GM18517 (cell line): ENCODE measurements around the gene CEACAM21.

ENCODE experiments used
- ATAC-seq: cut with Tn5 transposase; IDR thresholded peaks from one replicate; pipeline ENCODE4 v1.9.1; 2021; ENCODE audit warnings: mild to moderate bottlenecking, moderate library complexity; ENCODE audit not compliant: unreplicated experiment

The CEACAM21 gene

GRCh38 chr19:41575998-41576397, at the start of gene CEACAM21:
CEACAM21 (plus strand) TSS chr19:41576166; CDS start chr19:41576275, 109 bp downstream.
- ATAC-seq = no peak

- ATAC-seq = no peak
Observed at GRCh38 chr19:41527089-41527488, 48.9 kb upstream of the CEACAM21 start.

- ATAC-seq = no peak
Observed at GRCh38 chr19:41528106-41528505, 47.9 kb upstream of the CEACAM21 start.

GRCh38 chr19:41529484-41530183, 46.3 kb upstream of the CEACAM21 start:
- ATAC-seq = no peak

GRCh38 chr19:41530184-41530534, 45.8 kb upstream of the CEACAM21 start:
- no peak for ATAC-seq

GRCh38 chr19:41530761-41531301, 45.1 kb upstream of the CEACAM21 start:
- ATAC-seq = no peak

DNA sequence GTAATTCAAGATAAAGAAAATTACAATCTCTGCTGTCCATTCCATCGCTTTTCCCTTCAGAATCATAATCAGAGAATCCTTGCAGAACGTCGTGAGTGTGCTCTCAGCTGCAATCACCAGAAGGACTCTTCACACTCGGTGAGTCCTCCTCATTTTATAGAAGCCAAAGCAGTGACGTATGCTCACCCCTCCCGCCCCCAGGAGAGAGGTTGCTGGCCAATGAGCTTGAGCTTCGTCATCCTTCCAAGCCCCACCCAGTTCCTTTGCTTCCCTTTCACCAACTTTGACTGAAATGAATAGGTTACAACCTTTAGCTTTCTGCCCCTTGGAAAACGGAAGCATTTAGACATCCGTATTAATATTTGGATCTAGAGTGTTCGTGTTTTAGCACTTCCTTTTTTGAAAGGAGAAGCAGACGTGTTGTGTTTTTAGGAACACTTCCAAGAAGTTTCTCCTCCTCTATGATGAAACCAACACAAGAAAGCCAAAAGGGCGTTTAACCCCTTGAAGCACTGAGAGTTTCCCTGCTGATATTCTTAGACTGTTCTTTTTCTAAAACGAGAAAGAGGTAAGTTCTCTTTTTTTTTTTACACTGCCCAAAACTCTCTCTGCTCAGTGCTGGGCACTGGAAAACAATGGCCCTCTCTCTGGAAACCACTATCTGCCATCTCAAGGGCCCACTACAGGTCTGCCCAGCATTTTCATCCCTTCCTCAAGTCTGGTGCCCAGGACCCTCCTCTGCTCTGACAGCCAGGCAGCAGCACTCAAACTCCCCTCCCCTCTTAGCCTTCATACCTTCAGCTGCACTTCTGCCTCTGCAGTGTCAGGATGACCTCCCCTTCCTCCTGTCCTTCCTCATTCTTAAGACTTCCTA, 44.3 kb upstream of the CEACAM21 start:
- ATAC-seq = no peak

- no peak for ATAC-seq
Observed at GRCh38 chr19:41532526-41532925, 43.4 kb upstream of the CEACAM21 start.

GRCh38 chr19:41533671-41534215, 42.2 kb upstream of the CEACAM21 start:
- ATAC-seq = no peak

DNA sequence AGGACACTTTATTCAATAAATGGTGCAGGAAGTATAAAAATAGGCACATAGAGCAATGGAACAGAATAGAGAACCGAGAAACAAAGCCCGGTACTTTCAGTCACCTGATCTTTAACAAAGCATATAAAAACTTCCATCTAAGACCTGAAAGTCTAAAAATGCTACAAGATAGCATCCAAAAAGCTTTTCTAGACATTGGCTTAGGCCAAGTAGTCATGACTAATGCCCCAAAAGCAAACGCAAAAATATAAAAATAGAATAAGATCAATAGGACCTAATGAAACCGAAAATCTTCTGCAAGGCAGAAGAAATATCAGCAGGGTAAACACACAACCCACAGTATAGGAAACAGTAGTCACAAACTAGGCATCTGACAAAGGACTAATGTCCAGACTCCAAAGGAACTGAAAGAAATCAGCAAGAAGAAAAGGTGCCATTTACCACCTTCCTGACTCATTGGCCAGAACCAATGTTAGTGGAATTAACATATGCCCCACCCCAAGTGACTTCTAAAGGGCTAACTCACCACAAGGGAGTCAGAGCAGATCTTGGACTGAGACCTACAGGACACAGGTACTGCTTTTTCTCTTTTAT, 40.8 kb upstream of the CEACAM21 start:
- peak; percentile 81 for ATAC-seq

GRCh38 chr19:41537789-41538188, 38.2 kb upstream of the CEACAM21 start:
- no peak for ATAC-seq

- ATAC-seq = no peak
Observed at GRCh38 chr19:41540041-41540695, 35.8 kb upstream of the CEACAM21 start.

GRCh38 chr19:41541990-41542584, 33.9 kb upstream of the CEACAM21 start:
- ATAC-seq = no peak

- no peak for ATAC-seq
Observed at GRCh38 chr19:41542622-41543021, 33.3 kb upstream of the CEACAM21 start.

DNA sequence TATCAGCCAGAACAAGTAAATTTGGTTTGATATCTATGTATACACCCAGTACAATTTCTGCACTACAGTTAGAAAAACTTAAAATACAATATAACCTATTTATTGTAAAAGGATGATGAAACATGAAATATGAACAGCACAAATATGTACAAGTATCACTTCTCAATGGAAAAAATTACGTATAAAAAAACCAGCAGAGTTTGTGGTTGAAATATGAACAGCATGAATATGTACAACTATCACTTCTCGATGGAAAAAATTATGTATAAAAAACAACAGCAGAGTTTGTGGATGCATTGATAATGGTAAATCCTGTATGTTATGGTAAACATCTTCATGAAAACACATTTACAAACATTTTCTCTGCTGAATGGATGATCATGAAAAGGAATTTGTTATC, 32.4 kb upstream of the CEACAM21 start:
- ATAC-seq = no peak

DNA sequence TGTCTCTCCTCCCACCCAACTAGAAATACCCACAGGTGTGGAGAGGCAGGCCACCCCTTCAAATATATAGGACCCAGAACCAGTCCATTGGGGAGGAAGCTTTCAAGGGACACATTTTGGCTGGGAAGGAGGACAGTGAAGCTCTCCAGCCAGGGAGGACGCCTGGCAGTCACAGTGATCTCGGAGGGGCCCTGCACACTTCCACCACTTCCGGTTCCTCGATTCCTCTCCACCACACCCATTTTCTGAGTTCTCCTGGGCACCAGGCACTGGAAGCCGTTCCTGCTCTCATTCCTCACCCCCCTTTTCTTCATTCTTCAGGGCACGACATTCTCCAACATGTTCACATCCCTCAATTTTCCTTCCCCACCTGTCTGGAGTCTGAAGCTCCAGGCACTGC, 30.4 kb upstream of the CEACAM21 start:
- ATAC-seq = no peak

DNA sequence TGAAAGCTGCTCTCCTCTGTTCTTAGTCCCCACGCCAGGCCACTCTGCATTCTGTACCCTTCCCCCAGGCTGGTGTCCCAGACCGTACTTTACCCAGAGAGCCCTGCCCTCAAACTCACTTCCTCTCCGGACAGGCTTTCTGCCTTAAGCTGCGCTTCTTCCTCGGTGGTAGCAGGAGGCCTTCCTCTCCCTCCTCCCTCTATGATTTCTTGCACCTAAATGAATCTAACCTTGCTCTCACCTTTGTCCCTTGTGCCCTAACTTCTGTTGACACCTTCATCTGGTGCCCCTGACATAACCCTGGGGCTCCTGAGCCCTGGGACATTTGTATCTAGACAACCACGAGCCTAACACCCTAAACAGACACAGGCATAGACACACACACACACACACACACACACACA, 29.6 kb upstream of the CEACAM21 start:
- no peak for ATAC-seq

GRCh38 chr19:41546961-41547360, 29.0 kb upstream of the CEACAM21 start:
- ATAC-seq = no peak

GRCh38 chr19:41547569-41547968, 28.4 kb upstream of the CEACAM21 start:
- no peak for ATAC-seq

DNA sequence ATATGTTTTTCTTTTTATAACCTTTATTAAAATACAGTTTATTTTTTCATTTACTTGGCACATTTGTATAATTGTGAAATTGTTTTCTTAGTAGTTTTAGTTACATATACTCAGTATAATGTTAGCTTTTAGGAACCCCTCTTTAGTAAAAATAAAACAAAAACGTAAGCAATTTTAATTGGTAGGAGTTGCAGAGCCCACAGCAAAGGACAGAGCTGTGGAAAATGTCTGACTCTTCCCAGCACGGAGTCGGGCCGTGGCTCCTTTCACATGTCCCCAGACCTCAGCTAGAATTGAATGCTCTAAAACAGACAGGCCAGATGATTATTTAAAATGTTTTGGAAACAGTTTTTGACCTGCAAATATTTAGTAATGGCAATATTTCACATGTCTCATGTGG, 27.9 kb upstream of the CEACAM21 start:
- no peak for ATAC-seq
